ENCODE results near the gene MAP3K12. TPM values are rescaled to one million over a fixed set of nuclear protein-coding genes. Genes with fewer than 3 reads are reported as not detected.

MAP3K12 gene
- total RNA-seq, 2 donors from 2014 or later, result 3.2 to 6.8 TPM

GRCh38 chr12:53498235-53498630, 1.0 kb downstream of the MAP3K12 start:
- intact Hi-C loops (cut with DNase I, micrococcal nuclease), result no loop called here
- DNase-seq (no peak), ATAC-seq (no peak)

GRCh38 chr12:53497461-53497860, 1.8 kb downstream of the MAP3K12 start:
- intact Hi-C loops (cut with DNase I, micrococcal nuclease), result no loop called here
- DNase-seq (no peak), ATAC-seq (no peak)

- DNase-seq, result no peak
- intact Hi-C loops (cut with DNase I, micrococcal nuclease), result no loop called here
- no peak for ATAC-seq
These were observed 2.6 kb downstream of the MAP3K12 start for GRCh38 chr12:53496752-53497032.

GRCh38 chr12:53495903-53496751, 3.1 kb downstream of the MAP3K12 start:
- peak; percentile 43 to 77 for DNase-seq
- intact Hi-C loops (cut with DNase I, micrococcal nuclease), result no loop called here
- no peak for ATAC-seq

- intact Hi-C loops (cut with DNase I, micrococcal nuclease), result no loop called here
- DNase-seq (no peak), ATAC-seq (peak; percentile 3)
These were observed 5.5 kb downstream of the MAP3K12 start for GRCh38 chr12:53493610-53494391.

GRCh38 chr12:53492830-53493609, 6.2 kb downstream of the MAP3K12 start:
- peak; percentile 93 for ATAC-seq
- intact Hi-C loops (cut with DNase I, micrococcal nuclease), result no loop called here

GRCh38 chr12:53492188-53492587, 7.1 kb downstream of the MAP3K12 start:
- ATAC-seq, result no peak
- intact Hi-C loops (cut with DNase I, micrococcal nuclease), result no loop called here
- no peak for DNase-seq

More at GRCh38 chr12:53492830-53493609, 6.2 kb downstream of the MAP3K12 start:
- DNase-seq, result peak; percentile 92 to 94

GRCh38 chr12:53489242-53489864, 9.9 kb downstream of the MAP3K12 start:
- DNase-seq (no peak), ATAC-seq (no peak)
- intact Hi-C loops (cut with DNase I, micrococcal nuclease), result no loop called here

GRCh38 chr12:53486736-53487487, 12.3 kb downstream of the MAP3K12 start:
- intact Hi-C loops (cut with DNase I, micrococcal nuclease), result no loop called here
- no peak for DNase-seq

GRCh38 chr12:53485955-53486735, 13.1 kb downstream of the MAP3K12 start:
- intact Hi-C loops (cut with DNase I, micrococcal nuclease), result no loop called here
- DNase-seq, result no peak
- no peak for ATAC-seq

More at GRCh38 chr12:53486736-53487487, 12.3 kb downstream of the MAP3K12 start:
- no peak for ATAC-seq

GRCh38 chr12:53484686-53485575, 14.3 kb downstream of the MAP3K12 start:
- DNase-seq (no peak), ATAC-seq (peak; percentile 56)
- intact Hi-C loops (cut with DNase I, micrococcal nuclease), result no loop called here

- DNase-seq, result no peak
- intact Hi-C loops (cut with DNase I, micrococcal nuclease), result no loop called here
- ATAC-seq, result no peak
These were observed 15.3 kb downstream of the MAP3K12 start for GRCh38 chr12:53483979-53484377.

GRCh38 chr12:53483225-53483978, 15.9 kb downstream of the MAP3K12 start:
- peak; percentile 42 to 61 for DNase-seq
- ATAC-seq, result peak; percentile 76
- intact Hi-C loops (cut with DNase I, micrococcal nuclease), result no loop called here

- no peak for DNase-seq
- ATAC-seq, result peak; percentile 1
- intact Hi-C loops (cut with DNase I, micrococcal nuclease), result no loop called here
These were observed 16.6 kb downstream of the MAP3K12 start for GRCh38 chr12:53482626-53483168.

- ATAC-seq (no peak), DNase-seq (no peak)
- intact Hi-C loops (cut with DNase I, micrococcal nuclease), result no loop called here
These were observed 17.2 kb downstream of the MAP3K12 start for GRCh38 chr12:53481939-53482586.

Measured in left colon (tissue), 2 donors.